Vagina (tissue), 2 donors: ENCODE results near the gene GOLGA6L25.
"Not testable (repeated sequence)": the region's sequence is repeated elsewhere in the genome, so short reads cannot be mapped to it uniquely, and the experiment has no call there.

Source experiments
- POLR2A ChIP-seq, 2 donors: fragments of 450-650 bp; IDR thresholded peaks; one replicate each; pipeline ENCODE4 v1.6.1; 2017; ENCODE audit warnings: antibody characterized with exemption in 2 of 2, mild to moderate bottlenecking in 2 of 2, moderate library complexity in 2 of 2
- TF ChIP-seq, protein P1 (sequence below), 3 experiments: fragments of 450-650 bp in 2 of 3; fragments of 200-600 bp in 1 of 3; sonication (generic) in 1 of 3; IDR thresholded peaks; one replicate each; pipeline ENCODE4 v1.5.1; 2017 to 2019; ENCODE audit warnings: antibody characterized with exemption in 3 of 3, mild to moderate bottlenecking in 2 of 3, moderate library complexity in 2 of 3

DNA sequence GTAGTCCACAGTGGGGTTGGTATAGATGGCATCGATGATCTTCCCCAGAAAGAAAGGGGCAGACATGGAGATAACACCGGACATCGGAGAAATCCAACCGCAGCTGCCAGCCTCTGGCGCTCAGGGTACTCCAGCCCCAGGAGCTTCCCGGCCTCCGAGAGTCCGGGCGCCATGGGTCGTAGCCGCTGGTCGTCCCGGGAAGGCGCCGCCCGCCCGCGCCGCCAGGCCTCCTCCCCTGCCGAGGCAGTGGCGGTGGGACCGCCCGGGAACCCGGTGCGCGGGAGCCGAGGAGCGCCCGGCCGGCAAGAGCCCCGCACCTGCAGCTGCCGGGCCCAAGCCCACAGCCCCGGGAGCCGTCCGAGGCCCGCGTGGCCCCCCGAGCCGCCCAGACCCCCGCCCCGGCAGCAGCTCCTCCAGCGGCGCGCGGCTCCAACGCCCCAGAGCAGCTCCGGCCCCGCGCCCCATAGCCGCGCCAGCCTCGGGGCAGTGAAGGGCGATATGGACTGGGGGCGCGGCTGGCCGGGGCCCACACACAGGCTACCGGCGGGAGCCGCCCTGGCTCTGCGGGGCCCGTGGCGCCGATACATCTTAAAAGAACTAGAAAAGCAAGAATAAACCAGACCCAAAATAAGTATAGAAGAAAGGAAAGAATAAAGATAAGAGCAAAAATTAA, 45.0 kb upstream of the GOLGA6L25 start:
- TF ChIP-seq, protein P1, sequence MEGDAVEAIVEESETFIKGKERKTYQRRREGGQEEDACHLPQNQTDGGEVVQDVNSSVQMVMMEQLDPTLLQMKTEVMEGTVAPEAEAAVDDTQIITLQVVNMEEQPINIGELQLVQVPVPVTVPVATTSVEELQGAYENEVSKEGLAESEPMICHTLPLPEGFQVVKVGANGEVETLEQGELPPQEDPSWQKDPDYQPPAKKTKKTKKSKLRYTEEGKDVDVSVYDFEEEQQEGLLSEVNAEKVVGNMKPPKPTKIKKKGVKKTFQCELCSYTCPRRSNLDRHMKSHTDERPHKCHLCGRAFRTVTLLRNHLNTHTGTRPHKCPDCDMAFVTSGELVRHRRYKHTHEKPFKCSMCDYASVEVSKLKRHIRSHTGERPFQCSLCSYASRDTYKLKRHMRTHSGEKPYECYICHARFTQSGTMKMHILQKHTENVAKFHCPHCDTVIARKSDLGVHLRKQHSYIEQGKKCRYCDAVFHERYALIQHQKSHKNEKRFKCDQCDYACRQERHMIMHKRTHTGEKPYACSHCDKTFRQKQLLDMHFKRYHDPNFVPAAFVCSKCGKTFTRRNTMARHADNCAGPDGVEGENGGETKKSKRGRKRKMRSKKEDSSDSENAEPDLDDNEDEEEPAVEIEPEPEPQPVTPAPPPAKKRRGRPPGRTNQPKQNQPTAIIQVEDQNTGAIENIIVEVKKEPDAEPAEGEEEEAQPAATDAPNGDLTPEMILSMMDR (IDR thresholded peaks at IDR 0.05) = not testable (repeated sequence)
- TF ChIP-seq POLR2A (IDR thresholded peaks at IDR 0.05) = not testable (repeated sequence)
